Stimulated activated CD4-positive, alpha-beta T cell treated with anti-CD3 and anti-CD28 coated beads, Interleukin-1b, Interleukin-23, amount 100 ng/mL, for 24 hours (primary cell): ENCODE results near the gene GABPB1.

ENCODE experiments used
- DNase-seq, 4 experiments: peaks; one replicate each; pipeline ENCODE4 v3.0.0-alpha.2; 2020; ENCODE audit warnings: low read depth in 4 of 4, low spot score in 1 of 4

The GABPB1 gene

GRCh38 chr15:50244959-50245624 is 109.9 kb downstream of the GABPB1 start:
- no peak for DNase-seq

GRCh38 chr15:50244153-50244552 is 110.8 kb downstream of the GABPB1 start:
- no peak for DNase-seq

- no peak for DNase-seq
Measured at GRCh38 chr15:50241684-50242450, 113.1 kb downstream of the GABPB1 start.

GRCh38 chr15:50238255-50238654 is 116.7 kb downstream of the GABPB1 start:
- DNase-seq, result no peak

- DNase-seq, result no peak
Measured at GRCh38 chr15:50236433-50236832, 118.6 kb downstream of the GABPB1 start.

GRCh38 chr15:50235794-50236193 is 119.2 kb downstream of the GABPB1 start:
- DNase-seq, result no peak

GRCh38 chr15:50234764-50235163 is 120.2 kb downstream of the GABPB1 start:
- DNase-seq, result no peak

GRCh38 chr15:50233192-50233736 is 121.7 kb downstream of the GABPB1 start:
- DNase-seq, result no peak

GRCh38 chr15:50232791-50233190 is 122.2 kb downstream of the GABPB1 start:
- DNase-seq, result no peak

GRCh38 chr15:50231761-50232160 is 123.2 kb downstream of the GABPB1 start:
- no peak for DNase-seq

GRCh38 chr15:50229336-50229735 is 125.7 kb downstream of the GABPB1 start:
- DNase-seq, result no peak

GRCh38 chr15:50228866-50229265 is 126.1 kb downstream of the GABPB1 start:
- DNase-seq, result no peak

- DNase-seq, result no peak
Measured at GRCh38 chr15:50227076-50227475, 127.9 kb downstream of the GABPB1 start.

- DNase-seq, result no peak
Measured at GRCh38 chr15:50225938-50226337, 129.1 kb downstream of the GABPB1 start.
